ENCODE measurements around the gene FAM53A.

FAM53A gene

GRCh38 chr4:1713003-1713851 lies 29.1 kb upstream of the FAM53A start:
- Mint-ChIP-seq H3K4me3 (peak overlapping the region; percentile 86 to 94 (median 86)), H3K27me3 (ENCODE audit: low read depth) (no peaks in the 10 kb centered on the region), H3K4me1 (peaks cover 15% of the 10 kb centered on the region), H3K9me3 (no peaks in the 10 kb centered on the region), H3K36me3 (ENCODE audit: low read depth) (peaks cover 20% of the 10 kb centered on the region), H3K27ac (peak overlapping the region; percentile 66 to 96 (median 90))
- TF ChIP-seq, protein P1, sequence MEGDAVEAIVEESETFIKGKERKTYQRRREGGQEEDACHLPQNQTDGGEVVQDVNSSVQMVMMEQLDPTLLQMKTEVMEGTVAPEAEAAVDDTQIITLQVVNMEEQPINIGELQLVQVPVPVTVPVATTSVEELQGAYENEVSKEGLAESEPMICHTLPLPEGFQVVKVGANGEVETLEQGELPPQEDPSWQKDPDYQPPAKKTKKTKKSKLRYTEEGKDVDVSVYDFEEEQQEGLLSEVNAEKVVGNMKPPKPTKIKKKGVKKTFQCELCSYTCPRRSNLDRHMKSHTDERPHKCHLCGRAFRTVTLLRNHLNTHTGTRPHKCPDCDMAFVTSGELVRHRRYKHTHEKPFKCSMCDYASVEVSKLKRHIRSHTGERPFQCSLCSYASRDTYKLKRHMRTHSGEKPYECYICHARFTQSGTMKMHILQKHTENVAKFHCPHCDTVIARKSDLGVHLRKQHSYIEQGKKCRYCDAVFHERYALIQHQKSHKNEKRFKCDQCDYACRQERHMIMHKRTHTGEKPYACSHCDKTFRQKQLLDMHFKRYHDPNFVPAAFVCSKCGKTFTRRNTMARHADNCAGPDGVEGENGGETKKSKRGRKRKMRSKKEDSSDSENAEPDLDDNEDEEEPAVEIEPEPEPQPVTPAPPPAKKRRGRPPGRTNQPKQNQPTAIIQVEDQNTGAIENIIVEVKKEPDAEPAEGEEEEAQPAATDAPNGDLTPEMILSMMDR (IDR thresholded peaks at IDR 0.05; ENCODE audit: unreplicated experiment in 3 of 3): no peak

- Mint-ChIP-seq H3K4me3 (peak within 1 kb of the TSS; percentile 93 to 98 (median 94)), H3K9me3 (no peaks in the 10 kb centered on the region), H3K36me3 (ENCODE audit: low read depth) (peaks cover 22% of the 10 kb centered on the region), H3K27me3 (ENCODE audit: low read depth) (no peaks in the 10 kb centered on the region), H3K4me1 (peaks cover 15% of the 10 kb centered on the region), H3K27ac (peak within 1 kb of the TSS; percentile 80 to 96 (median 93))
- TF ChIP-seq, protein P1 (IDR thresholded peaks at IDR 0.05; ENCODE audit: unreplicated experiment in 3 of 3): no peak
Observed at GRCh38 chr4:1712216-1713002, 28.3 kb upstream of the FAM53A start, which contains the start of gene SLBP. TSS of gene SLBP (minus strand) at chr4:1712319. CDS start at chr4:1712188, 131 bp downstream.

DNA sequence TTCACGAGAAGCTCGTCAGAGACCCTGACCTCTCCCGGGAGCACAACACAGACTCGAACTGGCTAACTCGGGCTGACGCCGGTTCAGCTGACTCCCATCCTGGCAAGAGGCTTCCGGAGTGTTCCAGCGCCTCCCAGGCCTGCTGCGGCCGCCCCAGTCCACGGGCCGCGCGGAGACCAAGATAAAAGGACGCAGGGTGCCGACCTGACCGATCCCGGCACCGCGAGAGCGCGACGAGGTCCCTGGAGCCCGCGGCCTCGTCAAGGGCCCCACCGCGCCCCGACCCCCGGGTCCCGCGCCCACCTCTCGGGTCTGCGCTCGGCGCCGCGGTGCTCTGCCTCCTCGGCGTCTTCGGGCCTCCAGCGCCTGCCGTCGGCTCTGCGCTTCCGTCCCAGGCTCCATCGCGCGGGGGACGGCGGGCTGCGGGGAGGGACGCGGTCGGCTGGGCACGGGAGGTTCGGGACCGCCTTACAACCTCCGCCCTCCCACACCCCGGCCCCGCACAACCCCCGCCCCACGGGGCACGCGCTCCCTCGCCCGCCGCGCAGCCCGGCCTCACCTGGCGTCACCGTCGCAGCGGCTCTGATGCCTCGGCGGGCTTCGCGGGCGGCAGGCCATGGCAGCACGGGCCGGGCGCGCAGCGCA lies 27.6 kb upstream of the FAM53A start:
- Mint-ChIP-seq H3K36me3 (ENCODE audit: low read depth) (peaks cover 22% of the 10 kb centered on the region), H3K9me3 (no peaks in the 10 kb centered on the region), H3K27me3 (ENCODE audit: low read depth) (no peaks in the 10 kb centered on the region), H3K27ac (peak overlapping the region; percentile 80 to 94 (median 93)), H3K4me1 (peaks cover 15% of the 10 kb centered on the region), H3K4me3 (peak overlapping the region; percentile 90 to 98 (median 93))
- TF ChIP-seq, protein P1 (IDR thresholded peaks at IDR 0.05; ENCODE audit: unreplicated experiment in 3 of 3): no peak

- Mint-ChIP-seq H3K27ac (peak overlapping the region; percentile 80 to 94 (median 93)), H3K27me3 (ENCODE audit: low read depth) (no peaks in the 10 kb centered on the region), H3K4me1 (peaks cover 15% of the 10 kb centered on the region), H3K9me3 (no peaks in the 10 kb centered on the region), H3K4me3 (peak overlapping the region; percentile 90 to 98 (median 93)), H3K36me3 (ENCODE audit: low read depth) (peaks cover 26% of the 10 kb centered on the region)
- TF ChIP-seq, protein P1 (IDR thresholded peaks at IDR 0.05; ENCODE audit: unreplicated experiment in 3 of 3): no peak
Observed at GRCh38 chr4:1711055-1711570, 27.0 kb upstream of the FAM53A start.

- H3K36me3 Mint-ChIP-seq (ENCODE audit: low read depth): peaks cover 45% of the 10 kb centered on the region
- peak overlapping the region; percentile 80 to 93 (median 85) for H3K27ac Mint-ChIP-seq
- H3K4me1 Mint-ChIP-seq: peaks cover 25% of the 10 kb centered on the region
- TF ChIP-seq, protein P1 (IDR thresholded peaks at IDR 0.05; ENCODE audit: unreplicated experiment in 3 of 3): no peak
- H3K9me3 Mint-ChIP-seq: no peaks in the 10 kb centered on the region
- H3K27me3 Mint-ChIP-seq (ENCODE audit: low read depth): no peaks in the 10 kb centered on the region
- peak overlapping the region; percentile 59 to 98 (median 93) for H3K4me3 Mint-ChIP-seq
Observed at GRCh38 chr4:1708581-1708980, 24.5 kb upstream of the FAM53A start.
